GM18511 (cell line): ENCODE measurements around the gene IMP4.

Experiments
- ATAC-seq: cut with Tn5 transposase; IDR thresholded peaks from one replicate; pipeline ENCODE4 v1.9.1; 2021; ENCODE audit warnings: mild to moderate bottlenecking, moderate library complexity; ENCODE audit not compliant: unreplicated experiment

Gene IMP4

GRCh38 chr2:130393318-130393910 is 50.7 kb downstream of the IMP4 start:
- no peak for ATAC-seq
